Subcutaneous abdominal adipose tissue (tissue), 5 donors: ENCODE data around the gene OAS1.

Experiments
- H3K27ac ChIP-seq: one replicate; pipeline ENCODE4 v1.7.0; 2013; ENCODE audit warnings: low read depth, mild to moderate bottlenecking, inconsistent platforms, low read length, moderate library complexity
- H3K27me3 ChIP-seq, 5 donors: one replicate each; pipeline ENCODE4 v1.7.0; 2013; ENCODE audit warnings: low read length in 5 of 5, inconsistent platforms in 1 of 5; ENCODE audit not compliant: control insufficient read depth in 5 of 5, insufficient read depth in 4 of 5
- H3K36me3 ChIP-seq, 5 donors: one replicate each; pipeline ENCODE4 v1.7.0; 2013; ENCODE audit warnings: low read length in 5 of 5; ENCODE audit not compliant: control insufficient read depth in 5 of 5, insufficient read depth in 5 of 5
- H3K4me1 ChIP-seq, 5 donors: one replicate each; pipeline ENCODE4 v1.7.0; 2013; ENCODE audit warnings: low read length in 5 of 5, mild to moderate bottlenecking in 3 of 5, moderate library complexity in 1 of 5; ENCODE audit not compliant: control insufficient read depth in 5 of 5, insufficient read depth in 5 of 5
- H3K4me3 ChIP-seq, 5 donors: one replicate each; pipeline ENCODE4 v1.7.0; 2013; ENCODE audit warnings: low read length in 5 of 5, low read depth in 1 of 5
- H3K9ac ChIP-seq, 5 donors: one replicate each; pipeline ENCODE4 v1.7.0; 2013; ENCODE audit warnings: low read length in 5 of 5, mild to moderate bottlenecking in 4 of 5, moderate library complexity in 3 of 5
- H3K9me3 ChIP-seq, 5 donors: one replicate each; pipeline ENCODE4 v1.7.0; 2013; ENCODE audit warnings: low read length in 5 of 5; ENCODE audit not compliant: control insufficient read depth in 5 of 5
- donor health status: healthy.
- donor health status: healthy.
- donor health status: healthy.
- donor health status: healthy.
- donor health status: healthy.

Gene OAS1

GRCh38 chr12:112894128-112894527 is 12.6 kb upstream of the OAS1 start:
- H3K9ac ChIP-seq, result no peak overlapping the region
- no peak overlapping the region for H3K27ac ChIP-seq
- no peak overlapping the region for H3K4me3 ChIP-seq
- H3K9me3 ChIP-seq, result no peaks in the 10 kb centered on the region
- peaks cover 0 to 11% (median 0%) of the 10 kb centered on the region in 5 donors for H3K4me1 ChIP-seq
- H3K36me3 ChIP-seq, result no peaks in the 10 kb centered on the region
- peaks cover 0 to 5% (median 0%) of the 10 kb centered on the region in 5 donors for H3K27me3 ChIP-seq

- Histone ChIP-seq H3K9ac (no peak overlapping the region), H3K4me1 (peaks cover 0 to 5% (median 2%) of the 10 kb centered on the region in 5 donors), H3K27ac (no peak overlapping the region), H3K36me3 (no peaks in the 10 kb centered on the region), H3K27me3 (peaks cover 0 to 5% (median 0%) of the 10 kb centered on the region in 5 donors), H3K4me3 (no peak overlapping the region), H3K9me3 (no peaks in the 10 kb centered on the region)
Observed at GRCh38 chr12:112898380-112898779, 8.4 kb upstream of the OAS1 start.

- no peak overlapping the region for H3K27ac ChIP-seq
Observed at GRCh38 chr12:112900298-112901145, 6.2 kb upstream of the OAS1 start.

GRCh38 chr12:112901271-112901670 is 5.5 kb upstream of the OAS1 start:
- H3K9ac ChIP-seq, result no peak overlapping the region
- H3K4me3 ChIP-seq, result no peak overlapping the region
- no peaks in the 10 kb centered on the region for H3K9me3 ChIP-seq
- H3K4me1 ChIP-seq, result peaks cover 5 to 25% (median 20%) of the 10 kb centered on the region in 5 donors
- H3K27me3 ChIP-seq, result peaks cover 0 to 5% (median 0%) of the 10 kb centered on the region in 5 donors
- H3K36me3 ChIP-seq, result no peaks in the 10 kb centered on the region
- no peak overlapping the region for H3K27ac ChIP-seq

More at GRCh38 chr12:112900298-112901145, 6.2 kb upstream of the OAS1 start:
- Histone ChIP-seq H3K4me1 (peaks cover 0 to 17% (median 13%) of the 10 kb centered on the region in 5 donors), H3K9ac (no peak overlapping the region), H3K9me3 (no peaks in the 10 kb centered on the region), H3K36me3 (no peaks in the 10 kb centered on the region), H3K4me3 (no peak overlapping the region), H3K27me3 (peaks cover 0 to 5% (median 0%) of the 10 kb centered on the region in 5 donors)

- no peaks in the 10 kb centered on the region for H3K9me3 ChIP-seq
- no peaks in the 10 kb centered on the region for H3K36me3 ChIP-seq
- H3K4me3 ChIP-seq, result no peak overlapping the region
- H3K4me1 ChIP-seq, result peaks cover 15 to 52% (median 48%) of the 10 kb centered on the region in 5 donors
- no peaks in the 10 kb centered on the region for H3K27me3 ChIP-seq
- peak overlapping the region; percentile 77 for H3K27ac ChIP-seq
- no peak overlapping the region for H3K9ac ChIP-seq
Observed at GRCh38 chr12:112904571-112904970, 2.2 kb upstream of the OAS1 start.

GRCh38 chr12:112905451-112906089 is 1.2 kb upstream of the OAS1 start:
- Histone ChIP-seq H3K4me1 (peaks cover 15 to 52% (median 48%) of the 10 kb centered on the region in 5 donors), H3K27ac (peak overlapping the region; percentile 77), H3K36me3 (peaks cover 0 to 3% (median under 1%) of the 10 kb centered on the region in 5 donors), H3K9me3 (no peaks in the 10 kb centered on the region), H3K9ac (no peak overlapping the region), H3K27me3 (no peaks in the 10 kb centered on the region), H3K4me3 (peak overlapping the region in 1 of 5 donors; percentile 18)

- Histone ChIP-seq H3K4me1 (peaks cover 15 to 52% (median 48%) of the 10 kb centered on the region in 5 donors), H3K27me3 (no peaks in the 10 kb centered on the region), H3K36me3 (peaks cover 7 to 23% (median 10%) of the 10 kb centered on the region in 5 donors), H3K4me3 (peak overlapping the region; percentile 68 to 96 (median 81)), H3K9me3 (peaks cover 2 to 6% (median 4%) of the 10 kb centered on the region in 5 donors), H3K27ac (peak overlapping the region; percentile 77), H3K9ac (peak overlapping the region in 4 of 5 donors; percentile 75 to 99 (median 82))
Observed at GRCh38 chr12:112907415-112908157, 824 bp downstream of the OAS1 start.

- Histone ChIP-seq H3K9me3 (peaks cover 5 to 16% (median 13%) of the 10 kb centered on the region in 5 donors), H3K36me3 (peaks cover 9 to 28% (median 16%) of the 10 kb centered on the region in 5 donors), H3K27me3 (no peaks in the 10 kb centered on the region), H3K4me1 (peaks cover 15 to 52% (median 48%) of the 10 kb centered on the region in 5 donors), H3K4me3 (peak overlapping the region; percentile 68 to 96 (median 81)), H3K9ac (peak overlapping the region in 3 of 5 donors; percentile 5 to 88 (median 64)), H3K27ac (no peak overlapping the region)
Observed at GRCh38 chr12:112908548-112908947, 1.8 kb downstream of the OAS1 start.

- H3K4me3 ChIP-seq, result no peak overlapping the region
- no peaks in the 10 kb centered on the region for H3K27me3 ChIP-seq
- H3K27ac ChIP-seq, result no peak overlapping the region
- H3K9me3 ChIP-seq, result peaks cover 5 to 19% (median 13%) of the 10 kb centered on the region in 5 donors
- H3K4me1 ChIP-seq, result peaks cover 15 to 46% (median 41%) of the 10 kb centered on the region in 5 donors
- peaks cover 9 to 28% (median 16%) of the 10 kb centered on the region in 5 donors for H3K36me3 ChIP-seq
- H3K9ac ChIP-seq, result no peak overlapping the region
Observed at GRCh38 chr12:112909693-112910092, 2.9 kb downstream of the OAS1 start.
